B cell (primary cell): ENCODE results near the gene STX17.

ENCODE experiments used
- CTCF ChIP-seq: fragments of 200-600 bp; IDR thresholded peaks from one replicate; pipeline ENCODE4 v1.8.0; 2022; ENCODE audit warnings: antibody characterized with exemption, mild to moderate bottlenecking
- EZH2 ChIP-seq: IDR thresholded peaks from 2 replicates; pipeline ENCODE4 v1.6.1; 2012; ENCODE audit warnings: borderline replicate concordance, low read depth, mild to moderate bottlenecking, moderate library complexity, low read length; ENCODE audit not compliant: insufficient read depth, poor library complexity, severe bottlenecking

DNA sequence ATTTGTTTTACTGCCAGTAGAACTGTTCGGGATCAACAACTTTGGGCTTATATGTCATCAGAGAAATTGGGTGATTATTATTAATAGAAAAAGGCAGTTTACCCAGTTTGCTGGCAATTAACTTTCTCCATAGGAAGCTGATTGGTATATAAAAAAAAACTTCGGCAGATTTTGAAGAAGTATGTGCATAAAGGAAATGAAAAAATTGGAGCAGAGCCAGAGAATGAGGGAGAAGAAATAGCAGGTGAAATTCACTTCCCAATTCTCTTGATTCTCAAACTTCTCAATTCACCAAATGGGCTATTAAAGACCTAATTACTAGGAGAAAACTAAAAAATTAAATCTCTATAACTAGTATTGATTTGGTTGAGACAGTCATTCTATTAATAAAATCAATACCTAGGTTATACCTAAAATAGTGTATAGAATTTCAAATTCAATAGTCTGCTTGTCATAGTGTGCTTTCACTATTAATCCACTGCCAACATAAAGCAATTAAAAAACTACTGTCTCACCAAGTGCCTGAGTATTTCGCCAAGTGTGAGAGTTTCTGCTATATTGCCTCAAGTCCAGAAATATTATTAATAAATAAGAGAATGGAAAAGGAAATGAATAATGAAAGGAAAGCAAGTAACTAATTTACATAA lies 47.5 kb downstream of the STX17 start:
- TF ChIP-seq CTCF: no peak
- no peak for TF ChIP-seq EZH2
